IMR-90 (cell line): Measurements from ENCODE around the gene OR52R1. TPM values are rescaled to one million over a fixed set of nuclear protein-coding genes. Genes with fewer than 3 reads are reported as not detected.

ENCODE experiments used
- ATAC-seq: fragments of 200-7000 bp; cut with Tn5 transposase; 2 replicates; pipeline ENCODE4 v1.9.1; 2020; ENCODE audit warnings: low read depth, mild to moderate bottlenecking, moderate library complexity
- BruUV-seq: library from RNA; stranded (reverse); fragments of 400-500 nt; replicated peaks from 2 replicates; lab custom pipeline; 2021; lab: Mats Ljungman, UMichigan
- CTCF ChIA-PET: fragments of 300-600 bp; formaldehyde crosslinking; extraction: SDS; loops from one replicate; lab custom pipeline; 2021; ENCODE audit warnings: antibody characterized with exemption; lab: Yijun Ruan, JAX
- POLR2A ChIA-PET: fragments of 300-600 bp; sonication (Branson Sonifier 250); formaldehyde crosslinking; loops from one replicate; lab custom pipeline; 2022; ENCODE audit warnings: antibody characterized with exemption; ENCODE audit not compliant: unreplicated experiment; lab: Charles Lee
- DNase-seq: peaks from one replicate; pipeline ENCODE4 v3.0.0; 2013
- H2AFZ ChIP-seq: replicated peaks from 2 replicates; pipeline ENCODE3; 2013; ENCODE audit warnings: low read length, mild to moderate bottlenecking; ENCODE audit not compliant: poor library complexity
- H2AK5ac ChIP-seq: 2 replicates; pipeline ENCODE4 v1.6.1; 2013; ENCODE audit warnings: low read depth, low read length, inconsistent platforms
- H2AK9ac ChIP-seq: replicated peaks from 2 replicates; pipeline ENCODE3; 2013; ENCODE audit warnings: mild to moderate bottlenecking, low read depth, low read length, moderate library complexity; ENCODE audit not compliant: poor library complexity
- H2BK120ac ChIP-seq: 2 replicates; pipeline ENCODE4 v1.6.1; 2013; ENCODE audit warnings: low read depth, low read length, inconsistent platforms
- H2BK15ac ChIP-seq: 3 replicates; pipeline ENCODE4 v1.6.1; 2013; ENCODE audit warnings: low read depth, low read length, inconsistent platforms
- H2BK20ac ChIP-seq: 2 replicates; pipeline ENCODE4 v1.6.1; 2013; ENCODE audit warnings: low read depth, mild to moderate bottlenecking, inconsistent platforms, low read length, moderate library complexity
- H2BK5ac ChIP-seq: 2 replicates; pipeline ENCODE4 v1.6.1; 2013; ENCODE audit warnings: mild to moderate bottlenecking, low read depth, low read length, inconsistent platforms; ENCODE audit not compliant: poor library complexity, severe bottlenecking
- H3K14ac ChIP-seq: replicated peaks from 2 replicates; pipeline ENCODE4 v1.6.1; 2013; ENCODE audit warnings: low read depth, low read length, inconsistent platforms
- H3K18ac ChIP-seq: 2 replicates; pipeline ENCODE4 v1.6.1; 2013; ENCODE audit warnings: low read depth, low read length, control low read depth
- H3K23ac ChIP-seq: 2 replicates; pipeline ENCODE4 v1.6.1; 2013; ENCODE audit warnings: low read depth, low read length, inconsistent platforms
- H3K27ac ChIP-seq: 2 replicates; pipeline ENCODE4 v1.5.1; 2013; ENCODE audit warnings: mild to moderate bottlenecking, control low read depth, low read length; ENCODE audit not compliant: insufficient read depth
- H3K27me3 ChIP-seq: 2 replicates; pipeline ENCODE4 v1.6.1; 2013; ENCODE audit warnings: low read length; ENCODE audit not compliant: control insufficient read depth, insufficient read depth
- H3K36me3 ChIP-seq: 2 replicates; pipeline ENCODE4 v1.6.1; 2013; ENCODE audit warnings: low read length, mixed read lengths; ENCODE audit not compliant: control insufficient read depth, insufficient read depth
- H3K4ac ChIP-seq: 2 replicates; pipeline ENCODE4 v1.6.1; 2013; ENCODE audit warnings: low read depth, low read length, inconsistent platforms
- H3K4me1 ChIP-seq: 2 replicates; pipeline ENCODE4 v1.6.1; 2013; ENCODE audit warnings: low read length, mixed read lengths; ENCODE audit not compliant: control insufficient read depth, insufficient read depth
- H3K4me2 ChIP-seq: 2 replicates; pipeline ENCODE4 v1.6.1; 2013; ENCODE audit warnings: low read depth, mild to moderate bottlenecking, control low read depth, low read length, moderate library complexity
- H3K4me3 ChIP-seq: 2 replicates; pipeline ENCODE4 v1.5.1; 2013; ENCODE audit warnings: low read depth, mild to moderate bottlenecking, control low read depth, low read length, moderate library complexity; ENCODE audit not compliant: insufficient read depth
- H3K56ac ChIP-seq: 2 replicates; pipeline ENCODE4 v1.6.1; 2013; ENCODE audit warnings: low read length, inconsistent platforms; ENCODE audit not compliant: insufficient read depth; ENCODE audit errors: extremely low read depth
- H3K79me1 ChIP-seq, 2 experiments: 2 replicates each; pipeline ENCODE4 v1.6.1; 2013; ENCODE audit warnings: low read length in 2 of 2, inconsistent platforms in 1 of 2, low read depth in 1 of 2
- H3K9ac ChIP-seq: 2 replicates; pipeline ENCODE4 v1.6.1; 2013; ENCODE audit warnings: low read depth, low read length, control low read depth
- H3K9me1 ChIP-seq: 2 replicates; pipeline ENCODE4 v1.6.1; 2013; ENCODE audit warnings: low read length, inconsistent platforms; ENCODE audit not compliant: insufficient read depth
- H3K9me3 ChIP-seq: 2 replicates; pipeline ENCODE4 v1.6.1; 2013; ENCODE audit warnings: low read length; ENCODE audit not compliant: control insufficient read depth, insufficient read depth
- H4K20me1 ChIP-seq: 2 replicates; pipeline ENCODE4 v1.6.1; 2013; ENCODE audit warnings: low read length, inconsistent platforms; ENCODE audit not compliant: insufficient read depth
- H4K5ac ChIP-seq: 2 replicates; pipeline ENCODE4 v1.6.1; 2013; ENCODE audit warnings: mild to moderate bottlenecking, low read depth, low read length, control low read depth
- H4K8ac ChIP-seq, 2 experiments: 2 replicates each; pipeline ENCODE4 v1.6.1; 2013; ENCODE audit warnings: low read depth in 2 of 2, low read length in 2 of 2, control low read depth in 1 of 2, inconsistent platforms in 1 of 2
- H4K91ac ChIP-seq: 2 replicates; pipeline ENCODE4 v1.6.1; 2013; ENCODE audit warnings: low read depth, low read length, inconsistent platforms; ENCODE audit not compliant: insufficient read depth
- CEBPB ChIP-seq: IDR thresholded peaks from 2 replicates; pipeline ENCODE4 v1.6.1; 2012; ENCODE audit warnings: low read depth, low read length, improper control_type of control experiment
- CHD1 ChIP-seq: IDR thresholded peaks from 2 replicates; pipeline ENCODE4 v1.6.1; 2012; ENCODE audit warnings: low read depth, low read length, improper control_type of control experiment
- MAFK ChIP-seq: IDR thresholded peaks from 2 replicates; pipeline ENCODE4 v1.6.1; 2012; ENCODE audit warnings: low read depth, low read length, improper control_type of control experiment
- POLR2A ChIP-seq: IDR thresholded peaks from 2 replicates; pipeline ENCODE4 v1.6.1; 2012; ENCODE audit warnings: mild to moderate bottlenecking, low read depth, low read length
- RCOR1 ChIP-seq: IDR thresholded peaks from 2 replicates; pipeline ENCODE4 v1.6.1; 2012; ENCODE audit warnings: mild to moderate bottlenecking, low read length, improper control_type of control experiment; ENCODE audit not compliant: insufficient replicate concordance
- RFX5 ChIP-seq: IDR thresholded peaks from 2 replicates; pipeline ENCODE4 v1.8.0; 2012; ENCODE audit warnings: low read depth, mild to moderate bottlenecking, low read length, moderate library complexity
- SMC3 ChIP-seq: fragments of 150-350 bp; IDR thresholded peaks from 2 replicates; pipeline ENCODE4 v1.6.1; 2016; ENCODE audit warnings: low read depth, mild to moderate bottlenecking, antibody characterized with exemption, low read length, moderate library complexity
- USF2 ChIP-seq: fragments of 150-350 bp; IDR thresholded peaks from 2 replicates; pipeline ENCODE4 v1.6.1; 2017; ENCODE audit warnings: mild to moderate bottlenecking, antibody characterized with exemption, low read length, low read depth
- WGBS, 2 experiments: methylation state at CpG; one replicate each; pipeline versions ENCODE4 v1.1.5 to v1.1.7; 2013; ENCODE audit warnings: missing lambda C conversion rate in 2 of 2; ENCODE audit not compliant: insufficient read length in 1 of 2; ENCODE audit errors: extremely low coverage in 2 of 2; 5-methylcytosine and 5-hydroxymethylcytosine counted together
- dilution Hi-C: fragments of 300-500 bp; cut with HindIII; formaldehyde crosslinking; loops from one replicate; pipeline ENCODE4 v1.14.3; 2018; ENCODE audit warnings: low sequenced_read_pairs; ENCODE audit not compliant: unreplicated experiment
- in situ Hi-C: fragments of 300-500 bp; cut with MboI; formaldehyde crosslinking; loops from 3 replicates; pipeline ENCODE4 v1.14.3; 2019; ENCODE audit warnings: low sequenced_read_pairs, inconsistent platforms, mixed read lengths
- intact Hi-C: fragments of 100-400 bp; cut with micrococcal nuclease; formaldehyde crosslinking; loops from 2 replicates; pipeline ENCODE4 v1.10.0; 2022
- polyA plus RNA-seq, 3 experiments: library from polyadenylated mRNA; depleted of rRNA; stranded (reverse); fragments of >200 nt; gene quantifications; 2 replicates each; pipeline ENCODE4 v1.2.3, GENCODE V29; 2012; ENCODE audit warnings: low replicate concordance in 1 of 3
- total RNA-seq: library from RNA; depleted of rRNA; stranded (reverse); fragments of >200 nt; gene quantifications from 2 replicates; pipeline ENCODE4 v1.2.3, GENCODE V29; 2012

The OR52R1 gene
- total and polyA plus RNA-seq, 2 of the 4 experiments (the other 2 are of a cell fraction) = not detected

GRCh38 chr11:4848908-4849532 lies 44.8 kb upstream of the OR52R1 start, which contains the start of gene OR51S1:
TSS of gene OR51S1 (minus strand) at chr11:4849208. CDS start at chr11:4849208, 0 bp downstream.
- H3K4ac ChIP-seq = no peak within 1 kb of the TSS
- H3K27ac ChIP-seq = no peak within 1 kb of the TSS
- ATAC-seq (no peak), DNase-seq (no peak)
- WGBS, 2 experiments = 75% methylated on average over 2 of the region's 9 CpGs; no CpG with 5 or more reads in 1 of the 2 experiments
- no peak within 1 kb of the TSS for H2AK9ac ChIP-seq
- no peak within 1 kb of the TSS for H3K18ac ChIP-seq
- H3K9me3 ChIP-seq = no peaks in the 10 kb centered on the region
- no peak within 1 kb of the TSS for H2BK5ac ChIP-seq
- H3K9me1 ChIP-seq = no peaks in the 10 kb centered on the region
- H3K56ac ChIP-seq = no peak within 1 kb of the TSS
- ChIA-PET CTCF (no interaction called here), POLR2A (no interaction called here)
- H3K14ac ChIP-seq = no peak within 1 kb of the TSS
- H3K4me1 ChIP-seq = no peaks in the 10 kb centered on the region
- no peaks in the 10 kb centered on the region for H3K36me3 ChIP-seq
- no peak within 1 kb of the TSS for H2AFZ ChIP-seq
- H4K20me1 ChIP-seq = no peaks in the 10 kb centered on the region
- H4K91ac ChIP-seq = no peak within 1 kb of the TSS
- BruUV-seq = no TSS peak
- TF ChIP-seq SMC3 (no peak), USF2 (no peak), POLR2A (no peak), CHD1 (no peak), CEBPB (no peak), MAFK (no peak), RCOR1 (no peak), RFX5 (no peak)
- no peak within 1 kb of the TSS for H4K5ac ChIP-seq
- H2BK20ac ChIP-seq = no peak within 1 kb of the TSS
- H2AK5ac ChIP-seq = no peak within 1 kb of the TSS
- H3K4me2 ChIP-seq = no peak within 1 kb of the TSS
- no peak within 1 kb of the TSS for H3K4me3 ChIP-seq
- H2BK15ac ChIP-seq = no peak within 1 kb of the TSS
- H3K9ac ChIP-seq = no peak within 1 kb of the TSS
- no peaks in the 10 kb centered on the region for H3K27me3 ChIP-seq
- in situ Hi-C loops (no loop called here), dilution Hi-C loops (no loop called here), intact Hi-C loops (no loop called here)
- no peak within 1 kb of the TSS for H3K23ac ChIP-seq
- no peak within 1 kb of the TSS for H2BK120ac ChIP-seq
- H3K79me1 ChIP-seq = no peaks in the 10 kb centered on the region
- H4K8ac ChIP-seq = no peak within 1 kb of the TSS
